Kidney (tissue), 14 donors: ENCODE results near the gene NCOR1. TPM values are rescaled to one million over a fixed set of nuclear protein-coding genes. Genes with fewer than 3 reads are reported as not detected.
A peak's percentile ranks its signal among the peaks of the same experiment; 100 is the strongest.

Experiments
- DNase-seq, 5 donors: peaks; one replicate each; pipeline ENCODE4 v3.0.0-alpha.2; 2013 to 2020
- FAIRE-seq: peaks from 2 replicates; lab custom pipeline; 2012; peaks lifted over from hg19 to GRCh38; lab: Jason Lieb, UNC
- H3K27ac ChIP-seq, 2 donors: one replicate each; pipeline ENCODE4 v1.7.0; 2013; ENCODE audit warnings: low read depth in 2 of 2, low read length in 2 of 2, inconsistent platforms in 1 of 2
- H3K27me3 ChIP-seq: one replicate; pipeline ENCODE4 v1.7.1; 2013; ENCODE audit warnings: low read length, inconsistent platforms; ENCODE audit not compliant: control insufficient read depth, insufficient read depth
- H3K36me3 ChIP-seq, 3 donors: one replicate each; pipeline versions ENCODE4 v1.7.0 to v1.7.1; 2013; ENCODE audit warnings: low read length in 3 of 3, control low read depth in 1 of 3, inconsistent platforms in 1 of 3; ENCODE audit not compliant: insufficient read depth in 3 of 3, control insufficient read depth in 2 of 3
- H3K4me1 ChIP-seq, 3 donors: one replicate each; pipeline versions ENCODE4 v1.7.0 to v1.7.1; 2013; ENCODE audit warnings: low read length in 3 of 3, inconsistent platforms in 1 of 3, low read depth in 1 of 3; ENCODE audit not compliant: control insufficient read depth in 2 of 3, insufficient read depth in 2 of 3
- H3K4me3 ChIP-seq, 3 donors: one replicate each; pipeline versions ENCODE4 v1.7.0 to v1.8.1; 2013; ENCODE audit warnings: low read length in 3 of 3, control low read depth in 1 of 3, inconsistent platforms in 1 of 3
- H3K9ac ChIP-seq, 3 donors: one replicate each; pipeline versions ENCODE4 v1.7.0 to v1.7.1; 2013; ENCODE audit warnings: low read length in 3 of 3, control low read depth in 1 of 3, inconsistent platforms in 1 of 3
- H3K9me3 ChIP-seq, 3 donors: one replicate each; pipeline versions ENCODE4 v1.7.0 to v1.7.1; 2013; ENCODE audit warnings: low read length in 3 of 3, control low read depth in 1 of 3, inconsistent platforms in 1 of 3; ENCODE audit not compliant: control insufficient read depth in 2 of 3, insufficient read depth in 1 of 3
- intact Hi-C: fragments of 100-400 bp; cut with DNase I; formaldehyde crosslinking; loops from one replicate; pipeline ENCODE4 v1.11.1; 2022
- polyA plus RNA-seq: library from polyadenylated mRNA; stranded (reverse); fragments of 350-450 nt; fragmentation: Illumina TruSeq; extraction: RNeasy Lipid Tissue Mini Kit (QIAGEN cat#74804); gene quantifications from one replicate; pipeline ENCODE4 v1.2.3, GENCODE V29; 2014; ENCODE audit warnings: low read depth, low replicate concordance; ENCODE audit not compliant: insufficient read depth
- total RNA-seq: library from RNA; stranded (reverse); fragmentation: NEBNext Ultra II Directional; extraction: Animal tissue kit (Norgen Biotek cat#: 25700); gene quantifications from one replicate; pipeline ENCODE4 v1.2.1, GENCODE V29; 2021
- TF ChIP-seq, protein P1 (sequence below): IDR thresholded peaks from 3 replicates; pipeline ENCODE4 v1.5.1; 2012; ENCODE audit warnings: mild to moderate bottlenecking, moderate library complexity, borderline replicate concordance; ENCODE audit not compliant: insufficient read depth; ENCODE audit errors: extremely low read depth
- donor health status: control.
- donor health status: control.
- donor health status: control.
- donor health status: control.
- donor health status: control.
- donor health status: DM: yes; HTN: yes; CAD: no.
- donor health status: Normal renal cell carcinoma (clear cell type).

Gene NCOR1
- total and polyA plus RNA-seq, 2 donors from 2014 or later: 44.9 to 136 TPM

DNA sequence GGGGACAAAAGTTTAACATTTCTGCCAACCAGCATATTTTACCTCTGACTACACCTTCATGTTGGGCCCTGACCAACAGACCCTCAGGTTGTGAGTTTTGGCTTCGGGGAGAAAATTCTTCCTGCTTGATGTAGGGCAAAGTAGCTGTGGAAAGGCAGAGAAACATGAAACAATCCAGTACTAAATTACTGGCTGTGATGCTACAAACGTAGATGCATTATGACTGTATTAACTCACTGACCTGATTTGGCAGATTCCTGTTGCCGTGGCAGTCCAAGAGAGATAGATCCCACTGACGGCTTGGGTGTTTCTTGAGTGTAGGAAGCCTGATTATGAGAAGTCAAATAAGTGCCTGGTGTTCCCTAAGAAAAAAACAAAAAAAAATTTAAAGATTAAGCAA, 135.0 kb downstream of the NCOR1 start:
- TF ChIP-seq, protein P1, sequence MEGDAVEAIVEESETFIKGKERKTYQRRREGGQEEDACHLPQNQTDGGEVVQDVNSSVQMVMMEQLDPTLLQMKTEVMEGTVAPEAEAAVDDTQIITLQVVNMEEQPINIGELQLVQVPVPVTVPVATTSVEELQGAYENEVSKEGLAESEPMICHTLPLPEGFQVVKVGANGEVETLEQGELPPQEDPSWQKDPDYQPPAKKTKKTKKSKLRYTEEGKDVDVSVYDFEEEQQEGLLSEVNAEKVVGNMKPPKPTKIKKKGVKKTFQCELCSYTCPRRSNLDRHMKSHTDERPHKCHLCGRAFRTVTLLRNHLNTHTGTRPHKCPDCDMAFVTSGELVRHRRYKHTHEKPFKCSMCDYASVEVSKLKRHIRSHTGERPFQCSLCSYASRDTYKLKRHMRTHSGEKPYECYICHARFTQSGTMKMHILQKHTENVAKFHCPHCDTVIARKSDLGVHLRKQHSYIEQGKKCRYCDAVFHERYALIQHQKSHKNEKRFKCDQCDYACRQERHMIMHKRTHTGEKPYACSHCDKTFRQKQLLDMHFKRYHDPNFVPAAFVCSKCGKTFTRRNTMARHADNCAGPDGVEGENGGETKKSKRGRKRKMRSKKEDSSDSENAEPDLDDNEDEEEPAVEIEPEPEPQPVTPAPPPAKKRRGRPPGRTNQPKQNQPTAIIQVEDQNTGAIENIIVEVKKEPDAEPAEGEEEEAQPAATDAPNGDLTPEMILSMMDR: no peak
- H3K27ac ChIP-seq: no peak overlapping the region
- FAIRE-seq (no peak), DNase-seq (no peak)
- H3K4me1 ChIP-seq: no peaks in the 10 kb centered on the region
- intact Hi-C loops: no loop called here
- H3K9ac ChIP-seq: no peak overlapping the region
- no peak overlapping the region for H3K4me3 ChIP-seq
- H3K27me3 ChIP-seq: no peaks in the 10 kb centered on the region
- H3K9me3 ChIP-seq: no peaks in the 10 kb centered on the region
- peaks cover 7 to 24% (median 23%) of the 10 kb centered on the region in 3 donors for H3K36me3 ChIP-seq

DNA sequence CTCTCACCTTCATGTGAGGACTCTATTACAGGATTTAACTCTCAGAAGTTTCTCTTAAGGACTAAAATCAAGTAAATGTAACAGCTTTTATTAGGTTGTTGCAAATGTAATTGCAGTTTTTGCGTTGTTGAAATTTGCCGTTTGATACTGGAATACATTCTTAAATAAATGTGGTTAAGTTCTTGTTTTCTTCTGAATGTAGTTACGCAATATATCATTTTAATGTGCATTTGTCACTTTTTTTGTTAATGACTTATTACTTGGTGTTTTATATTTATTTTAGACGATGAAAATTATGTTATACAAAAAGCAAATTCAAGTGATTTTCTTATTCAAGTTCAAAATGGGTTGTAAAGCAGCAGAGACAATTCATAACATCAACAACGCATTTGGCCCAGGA, 139.4 kb downstream of the NCOR1 start:
- DNase-seq (no peak), FAIRE-seq (no peak)
- Histone ChIP-seq H3K9me3 (no peaks in the 10 kb centered on the region), H3K4me3 (no peak overlapping the region), H3K27me3 (no peaks in the 10 kb centered on the region), H3K4me1 (no peaks in the 10 kb centered on the region), H3K9ac (no peak overlapping the region), H3K36me3 (peaks cover 7 to 43% (median 40%) of the 10 kb centered on the region in 3 donors), H3K27ac (no peak overlapping the region)
- intact Hi-C loops: no loop called here
- TF ChIP-seq, protein P1: no peak

- Histone ChIP-seq H3K27me3 (no peaks in the 10 kb centered on the region), H3K36me3 (peaks cover 13 to 49% (median 44%) of the 10 kb centered on the region in 3 donors), H3K4me1 (no peaks in the 10 kb centered on the region), H3K4me3 (no peak overlapping the region), H3K9ac (no peak overlapping the region), H3K27ac (no peak overlapping the region), H3K9me3 (no peaks in the 10 kb centered on the region)
- FAIRE-seq: no peak
- DNase-seq: no peak
- intact Hi-C loops: no loop called here
- TF ChIP-seq, protein P1: no peak
Measured at GRCh38 chr17:16074423-16074822, 140.9 kb downstream of the NCOR1 start.

GRCh38 chr17:16073845-16074244, 141.5 kb downstream of the NCOR1 start:
- TF ChIP-seq, protein P1: no peak
- no peak overlapping the region for H3K9ac ChIP-seq
- H3K27me3 ChIP-seq: no peaks in the 10 kb centered on the region
- H3K4me3 ChIP-seq: no peak overlapping the region
- FAIRE-seq (no peak), DNase-seq (peak in 1 of 5 donors; percentile 6)
- no peaks in the 10 kb centered on the region for H3K4me1 ChIP-seq
- intact Hi-C loops: no loop called here
- no peaks in the 10 kb centered on the region for H3K9me3 ChIP-seq
- no peak overlapping the region for H3K27ac ChIP-seq
- H3K36me3 ChIP-seq: peaks cover 15 to 47% (median 44%) of the 10 kb centered on the region in 3 donors
